Left lung (tissue), 10 donors: Measurements from ENCODE around the gene CCT4. TPM values are rescaled to one million over a fixed set of nuclear protein-coding genes. Genes with fewer than 3 reads are reported as not detected.
A peak's percentile ranks its signal among the peaks of the same experiment; 100 is the strongest.
"Not testable (repeated sequence)": the region's sequence is repeated elsewhere in the genome, so short reads cannot be mapped to it uniquely, and the experiment has no call there.

Experiments used
- ATAC-seq: fragments of 200-7000 bp; cut with Tn5 transposase; one replicate; pipeline ENCODE4 v1.9.1; 2020; ENCODE audit warnings: moderate library complexity
- DNase-seq, 4 donors: peaks; one replicate each; pipeline ENCODE4 v3.0.0-alpha.2; 2013 to 2020
- H3K27ac ChIP-seq, 2 donors: fragments of 200-600 bp; sonication (generic) in 1 of 2; one replicate each; pipeline versions ENCODE4 v1.5.0 to v1.8.0; 2020 to 2021
- H3K27me3 ChIP-seq, 2 donors: fragments of 200-600 bp; sonication (generic) in 1 of 2; one replicate each; pipeline versions ENCODE4 v1.5.0 to v1.8.0; 2020 to 2021
- H3K36me3 ChIP-seq, 2 donors: fragments of 200-600 bp; sonication (generic) in 1 of 2; one replicate each; pipeline versions ENCODE4 v1.5.0 to v1.8.0; 2020 to 2021
- H3K4me1 ChIP-seq, 2 donors: fragments of 200-600 bp; one replicate each; pipeline ENCODE4 v1.8.0; 2021
- H3K4me3 ChIP-seq, 2 donors: fragments of 200-600 bp; sonication (generic) in 1 of 2; one replicate each; pipeline versions ENCODE4 v1.5.0 to v1.8.0; 2020 to 2021; ENCODE audit warnings: mild to moderate bottlenecking in 1 of 2
- H3K9me3 ChIP-seq, 2 donors: fragments of 200-600 bp; sonication (generic) in 1 of 2; one replicate each; pipeline versions ENCODE4 v1.5.0 to v1.8.0; 2020 to 2021
- CTCF ChIP-seq, 2 donors: fragments of 200-600 bp; sonication (generic) in 1 of 2; IDR thresholded peaks; one replicate each; pipeline versions ENCODE4 v1.5.0 to v1.8.0; 2021; ENCODE audit warnings: antibody characterized with exemption in 2 of 2
- intact Hi-C, 2 donors: fragments of 100-400 bp; cut with DNase I; formaldehyde crosslinking; loops; one replicate each; pipeline versions ENCODE4 v1.11.2 to v1.14.2; 2022
- polyA plus RNA-seq, 6 donors: library from polyadenylated mRNA; unstranded; fragments of 120-200 nt; gene quantifications; one replicate each; pipeline ENCODE4 v1.2.1, GENCODE V29; 2013; ENCODE audit not compliant: insufficient read length in 6 of 6
- total RNA-seq, 2 donors: library from RNA; stranded (reverse); fragmentation: NEBNext Ultra II Directional; extraction: Animal tissue kit (Norgen Biotek cat#: 25700); gene quantifications; one replicate each; pipeline ENCODE4 v1.2.1, GENCODE V29; 2021
- donor health status: DM: no; HTN: yes; CAD: no.
- donor health status: DM: no; HTN: no; CAD: no.

The CCT4 gene
- total and polyA plus RNA-seq, 8 donors, result 124 to 172 (median 163) TPM

GRCh38 chr2:61882850-61883249 lies 5.6 kb downstream of the CCT4 start:
- intact Hi-C loops, result no loop called here
- Histone ChIP-seq H3K4me3 (no peak overlapping the region), H3K27me3 (no peaks in the 10 kb centered on the region), H3K4me1 (peaks cover 15 to 22% of the 10 kb centered on the region in 2 donors), H3K27ac (no peak overlapping the region), H3K9me3 (no peaks in the 10 kb centered on the region), H3K36me3 (peaks cover 3 to 78% of the 10 kb centered on the region in 2 donors)
- ATAC-seq (no peak), DNase-seq (no peak)
- no peak for TF ChIP-seq CTCF (IDR thresholded peaks at IDR 0.05)

GRCh38 chr2:61879351-61879750 lies 9.1 kb downstream of the CCT4 start:
- H3K27me3 ChIP-seq, H3K4me3 ChIP-seq, DNase-seq, ATAC-seq, H3K4me1 ChIP-seq, intact Hi-C loops, H3K9me3 ChIP-seq, H3K27ac ChIP-seq: not testable (repeated sequence)
- H3K36me3 ChIP-seq, result peaks cover 3 to 100% of the 10 kb centered on the region in 2 donors

GRCh38 chr2:61878761-61879160 lies 9.7 kb downstream of the CCT4 start:
- intact Hi-C loops, result no loop called here
- H3K9me3 ChIP-seq, result no peaks in the 10 kb centered on the region
- peaks cover 3 to 100% of the 10 kb centered on the region in 2 donors for H3K36me3 ChIP-seq
- ATAC-seq (no peak), DNase-seq (no peak)
- no peak for TF ChIP-seq CTCF (IDR thresholded peaks at IDR 0.05)
- no peak overlapping the region for H3K27ac ChIP-seq
- no peak overlapping the region for H3K4me3 ChIP-seq
- no peaks in the 10 kb centered on the region for H3K4me1 ChIP-seq
- no peaks in the 10 kb centered on the region for H3K27me3 ChIP-seq

GRCh38 chr2:61877571-61878245 lies 10.7 kb downstream of the CCT4 start:
- ATAC-seq (peak; percentile 78), DNase-seq (no peak)
- TF ChIP-seq CTCF (IDR thresholded peaks at IDR 0.05), result no peak
- Histone ChIP-seq H3K9me3 (no peaks in the 10 kb centered on the region), H3K27ac (no peak overlapping the region), H3K27me3 (no peaks in the 10 kb centered on the region), H3K4me3 (no peak overlapping the region), H3K36me3 (peaks cover under 1 to 100% of the 10 kb centered on the region in 2 donors), H3K4me1 (no peaks in the 10 kb centered on the region)
- intact Hi-C loops, result no loop called here

- no peak overlapping the region for H3K27ac ChIP-seq
- peaks cover 0 to 100% of the 10 kb centered on the region in 2 donors for H3K36me3 ChIP-seq
- H3K27me3 ChIP-seq, result no peaks in the 10 kb centered on the region
- no peak for TF ChIP-seq CTCF (IDR thresholded peaks at IDR 0.05)
- ATAC-seq, result no peak
- intact Hi-C loops, result no loop called here
- DNase-seq, result no peak
- no peak overlapping the region for H3K4me3 ChIP-seq
- no peaks in the 10 kb centered on the region for H3K4me1 ChIP-seq
- H3K9me3 ChIP-seq, result no peaks in the 10 kb centered on the region
These were observed 12.1 kb downstream of the CCT4 start for GRCh38 chr2:61876400-61876799.

GRCh38 chr2:61866482-61867089 lies 21.9 kb downstream of the CCT4 start:
- H3K27me3 ChIP-seq, H3K4me1 ChIP-seq, H3K27ac ChIP-seq, H3K4me3 ChIP-seq, intact Hi-C loops, ATAC-seq, H3K9me3 ChIP-seq, DNase-seq: not testable (repeated sequence)
- H3K36me3 ChIP-seq, result peaks cover 0 to 87% of the 10 kb centered on the region in 2 donors
